Naive B cell (primary cell): ENCODE measurements around the gene CMIP. TPM values are rescaled to one million over a fixed set of nuclear protein-coding genes. Genes with fewer than 3 reads are reported as not detected.

Experiments used
- ATAC-seq, 2 donors: fragments of 150-1000 bp; cut with Tn5 transposase; 2 replicates each; pipeline ENCODE4 v1.10.0; 2021; ENCODE audit warnings: low read depth in 2 of 2, mild to moderate bottlenecking in 2 of 2, moderate library complexity in 2 of 2
- DNase-seq: peaks from one replicate; pipeline ENCODE4 v3.0.0; 2022
- H3K27ac Mint-ChIP-seq, 6 donors: one replicate each; pipeline ENCODE4 v1.8.0; 2020 to 2022; ENCODE audit warnings: mild to moderate bottlenecking in 6 of 6, mixed read lengths in 6 of 6, moderate library complexity in 5 of 6, inconsistent platforms in 2 of 6
- H3K27me3 Mint-ChIP-seq, 3 donors: one replicate each; pipeline ENCODE4 v1.8.0; 2021 to 2022; ENCODE audit warnings: mixed read lengths in 3 of 3, mild to moderate bottlenecking in 1 of 3
- H3K36me3 Mint-ChIP-seq, 2 donors: one replicate each; pipeline ENCODE4 v1.8.0; 2020 to 2022; ENCODE audit warnings: mixed read lengths in 2 of 2, inconsistent platforms in 1 of 2, mild to moderate bottlenecking in 1 of 2
- H3K4me1 Mint-ChIP-seq, 3 donors: one replicate each; pipeline ENCODE4 v1.8.0; 2020 to 2022; ENCODE audit warnings: mixed read lengths in 3 of 3, inconsistent platforms in 1 of 3, mild to moderate bottlenecking in 1 of 3, moderate library complexity in 1 of 3
- H3K4me3 Mint-ChIP-seq, 8 donors: one replicate each; pipeline ENCODE4 v1.8.0; 2020 to 2022; ENCODE audit warnings: mild to moderate bottlenecking in 8 of 8, mixed read lengths in 8 of 8, moderate library complexity in 8 of 8, inconsistent platforms in 2 of 8
- H3K9me3 Mint-ChIP-seq, 7 donors: one replicate each; pipeline ENCODE4 v1.8.0; 2020 to 2022; ENCODE audit warnings: mixed read lengths in 7 of 7, mild to moderate bottlenecking in 5 of 7, inconsistent platforms in 2 of 7, moderate library complexity in 1 of 7
- polyA plus RNA-seq, 6 donors: library from polyadenylated mRNA; unstranded; fragments of 300-500 nt; fragmentation: Illumina TruSeq; gene quantifications; one replicate each; pipeline ENCODE4 v1.2.3, GENCODE V29; 2021; ENCODE audit warnings: low read depth in 6 of 6

CMIP gene
- polyA plus RNA-seq, 6 donors from 2014 or later: 0.61 to 2.5 (median 1.3) TPM

GRCh38 chr16:81610144-81610842 is 165.7 kb downstream of the CMIP start:
- Mint-ChIP-seq H3K4me1 (peaks cover 26 to 45% (median 29%) of the 10 kb centered on the region in 3 donors), H3K27ac (peak overlapping the region in 4 of 6 donors; percentile 10 to 84 (median 70)), H3K9me3 (no peaks in the 10 kb centered on the region), H3K4me3 (peak overlapping the region in 1 of 8 donors; percentile 30), H3K27me3 (no peaks in the 10 kb centered on the region), H3K36me3 (peaks cover 0 to 5% of the 10 kb centered on the region in 2 donors)
- DNase-seq: no peak
- ATAC-seq: no peak

GRCh38 chr16:81610936-81611335 is 166.3 kb downstream of the CMIP start:
- Mint-ChIP-seq H3K36me3 (peaks cover 0 to 5% of the 10 kb centered on the region in 2 donors), H3K4me1 (peaks cover 23 to 39% (median 24%) of the 10 kb centered on the region in 3 donors), H3K27ac (peak overlapping the region in 2 of 6 donors; percentile 10 to 55), H3K4me3 (no peak overlapping the region), H3K27me3 (no peaks in the 10 kb centered on the region), H3K9me3 (no peaks in the 10 kb centered on the region)
- ATAC-seq (no peak), DNase-seq (no peak)

DNA sequence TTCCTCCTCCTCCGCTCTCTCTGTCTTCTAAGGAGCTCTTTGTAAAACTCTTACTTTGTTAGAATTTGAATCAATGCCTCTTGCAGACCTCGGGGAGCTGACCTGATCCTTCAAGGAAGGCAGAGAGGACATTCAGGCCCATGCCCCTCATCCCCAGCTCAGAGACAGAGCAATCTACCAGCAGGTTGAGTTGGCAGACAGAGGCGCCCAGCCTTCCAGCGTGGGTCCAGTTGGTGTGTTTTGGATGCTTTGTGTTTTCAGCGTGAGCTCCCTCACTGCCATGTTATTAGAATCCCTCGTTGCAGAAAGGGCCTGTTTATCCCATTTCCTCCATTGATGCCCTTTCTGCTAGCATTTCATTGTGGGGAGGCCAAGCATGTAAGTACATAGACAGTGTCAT is 167.1 kb downstream of the CMIP start:
- ATAC-seq (no peak), DNase-seq (no peak)
- no peak overlapping the region for H3K4me3 Mint-ChIP-seq
- H3K27me3 Mint-ChIP-seq: no peaks in the 10 kb centered on the region
- peaks cover 0 to 5% of the 10 kb centered on the region in 2 donors for H3K36me3 Mint-ChIP-seq
- no peaks in the 10 kb centered on the region for H3K9me3 Mint-ChIP-seq
- peak overlapping the region in 2 of 6 donors; percentile 39 to 75 for H3K27ac Mint-ChIP-seq
- H3K4me1 Mint-ChIP-seq: peaks cover 22 to 39% (median 23%) of the 10 kb centered on the region in 3 donors

- H3K27me3 Mint-ChIP-seq: no peaks in the 10 kb centered on the region
- H3K36me3 Mint-ChIP-seq: peaks cover 0 to 5% of the 10 kb centered on the region in 2 donors
- peaks cover 22 to 41% (median 23%) of the 10 kb centered on the region in 3 donors for H3K4me1 Mint-ChIP-seq
- H3K4me3 Mint-ChIP-seq: no peak overlapping the region
- no peak for DNase-seq
- no peak for ATAC-seq
- H3K9me3 Mint-ChIP-seq: no peaks in the 10 kb centered on the region
- H3K27ac Mint-ChIP-seq: no peak overlapping the region
Observed at GRCh38 chr16:81612351-81613163, 167.9 kb downstream of the CMIP start.

GRCh38 chr16:81614171-81614570 is 169.6 kb downstream of the CMIP start:
- no peak overlapping the region for H3K27ac Mint-ChIP-seq
- no peaks in the 10 kb centered on the region for H3K27me3 Mint-ChIP-seq
- ATAC-seq (no peak), DNase-seq (no peak)
- H3K4me3 Mint-ChIP-seq: no peak overlapping the region
- peaks cover 0 to 5% of the 10 kb centered on the region in 2 donors for H3K36me3 Mint-ChIP-seq
- H3K4me1 Mint-ChIP-seq: peaks cover 16 to 25% (median 18%) of the 10 kb centered on the region in 3 donors
- no peaks in the 10 kb centered on the region for H3K9me3 Mint-ChIP-seq

- ATAC-seq: no peak
- no peaks in the 10 kb centered on the region for H3K27me3 Mint-ChIP-seq
- H3K9me3 Mint-ChIP-seq: no peaks in the 10 kb centered on the region
- no peak overlapping the region for H3K27ac Mint-ChIP-seq
- peaks cover 10 to 19% (median 11%) of the 10 kb centered on the region in 3 donors for H3K4me1 Mint-ChIP-seq
- H3K4me3 Mint-ChIP-seq: no peak overlapping the region
- no peak for DNase-seq
- peaks cover 0 to under 1% of the 10 kb centered on the region in 2 donors for H3K36me3 Mint-ChIP-seq
Observed at GRCh38 chr16:81614654-81615359, 170.2 kb downstream of the CMIP start.

- no peaks in the 10 kb centered on the region for H3K9me3 Mint-ChIP-seq
- H3K4me3 Mint-ChIP-seq: no peak overlapping the region
- no peaks in the 10 kb centered on the region for H3K36me3 Mint-ChIP-seq
- peaks cover 10 to 21% (median 11%) of the 10 kb centered on the region in 3 donors for H3K4me1 Mint-ChIP-seq
- no peaks in the 10 kb centered on the region for H3K27me3 Mint-ChIP-seq
- no peak overlapping the region for H3K27ac Mint-ChIP-seq
- no peak for DNase-seq
- ATAC-seq: no peak
Observed at GRCh38 chr16:81615411-81615810, 170.8 kb downstream of the CMIP start.

GRCh38 chr16:81615833-81616232 is 171.2 kb downstream of the CMIP start:
- no peak for DNase-seq
- Mint-ChIP-seq H3K27ac (peak overlapping the region in 2 of 6 donors; percentile 12 to 71), H3K4me3 (no peak overlapping the region), H3K36me3 (no peaks in the 10 kb centered on the region), H3K4me1 (peaks cover 10 to 21% (median 11%) of the 10 kb centered on the region in 3 donors), H3K27me3 (no peaks in the 10 kb centered on the region), H3K9me3 (no peaks in the 10 kb centered on the region)
- ATAC-seq: no peak

- Mint-ChIP-seq H3K9me3 (no peaks in the 10 kb centered on the region), H3K27ac (peak overlapping the region; percentile 22 to 94 (median 80)), H3K36me3 (no peaks in the 10 kb centered on the region), H3K27me3 (no peaks in the 10 kb centered on the region), H3K4me1 (peaks cover 8 to 19% (median 9%) of the 10 kb centered on the region in 3 donors), H3K4me3 (peak overlapping the region in 3 of 8 donors; percentile 10 to 49 (median 27))
- ATAC-seq (peak; percentile 88 to 92), DNase-seq (peak; percentile 30)
Observed at GRCh38 chr16:81616321-81617020, 171.9 kb downstream of the CMIP start.

DNA sequence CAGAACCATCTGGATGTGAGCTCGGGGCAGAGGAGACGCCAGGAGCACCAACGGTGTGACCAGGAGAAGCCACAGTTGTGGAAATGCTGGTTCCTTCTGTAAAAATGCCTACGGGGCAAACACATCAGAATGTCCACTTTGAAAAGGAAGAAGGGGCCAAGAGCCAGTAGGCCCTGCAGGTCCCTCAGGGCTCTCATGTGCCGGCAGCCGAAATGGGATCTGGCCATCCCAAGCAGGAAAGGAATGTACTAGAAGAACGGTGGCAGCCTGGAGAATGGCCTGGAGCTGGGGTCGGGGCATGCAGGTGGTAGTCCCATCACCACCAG is 172.4 kb downstream of the CMIP start:
- Mint-ChIP-seq H3K36me3 (no peaks in the 10 kb centered on the region), H3K4me3 (peak overlapping the region in 2 of 8 donors; percentile 27 to 49), H3K27me3 (no peaks in the 10 kb centered on the region), H3K27ac (peak overlapping the region in 3 of 6 donors; percentile 71 to 94 (median 91)), H3K9me3 (no peaks in the 10 kb centered on the region), H3K4me1 (peaks cover 5 to 14% (median 6%) of the 10 kb centered on the region in 3 donors)
- no peak for DNase-seq
- no peak for ATAC-seq

- Mint-ChIP-seq H3K27me3 (no peaks in the 10 kb centered on the region), H3K4me1 (peaks cover 5 to 13% (median 6%) of the 10 kb centered on the region in 3 donors), H3K9me3 (no peaks in the 10 kb centered on the region), H3K36me3 (no peaks in the 10 kb centered on the region), H3K27ac (peak overlapping the region in 2 of 6 donors; percentile 39 to 47), H3K4me3 (no peak overlapping the region)
- ATAC-seq: no peak
- DNase-seq: no peak
Observed at GRCh38 chr16:81618187-81618586, 173.6 kb downstream of the CMIP start.

- ATAC-seq (no peak), DNase-seq (no peak)
- Mint-ChIP-seq H3K9me3 (no peaks in the 10 kb centered on the region), H3K27ac (peak overlapping the region in 4 of 6 donors; percentile 11 to 47 (median 24)), H3K4me1 (peaks cover 5 to 17% (median 6%) of the 10 kb centered on the region in 3 donors), H3K4me3 (peak overlapping the region in 1 of 8 donors; percentile 61), H3K27me3 (no peaks in the 10 kb centered on the region), H3K36me3 (no peaks in the 10 kb centered on the region)
Observed at GRCh38 chr16:81618661-81619060, 174.1 kb downstream of the CMIP start.

DNA sequence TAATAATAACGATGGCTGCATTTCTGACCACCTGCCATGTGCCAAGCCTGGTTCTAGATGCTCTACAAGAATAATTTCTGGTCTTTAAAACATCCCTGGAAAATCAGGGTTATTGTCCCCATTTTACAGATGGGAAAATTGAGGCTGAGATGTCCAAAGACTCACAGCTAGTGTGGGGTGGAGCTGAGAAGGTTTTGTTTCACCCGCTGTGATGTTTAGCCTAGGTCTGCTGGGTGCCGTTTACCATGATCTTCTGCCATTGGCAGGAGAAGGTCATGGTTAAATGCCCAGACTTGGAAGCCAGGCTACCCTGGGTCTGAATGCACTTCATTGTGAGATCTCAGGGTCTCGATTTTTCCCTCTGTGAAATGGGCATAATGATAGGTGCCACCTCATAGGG is 175.4 kb downstream of the CMIP start:
- H3K27ac Mint-ChIP-seq: peak overlapping the region in 2 of 6 donors; percentile 44 to 73
- H3K36me3 Mint-ChIP-seq: no peaks in the 10 kb centered on the region
- no peak overlapping the region for H3K4me3 Mint-ChIP-seq
- no peaks in the 10 kb centered on the region for H3K9me3 Mint-ChIP-seq
- peaks cover 5 to 24% (median 16%) of the 10 kb centered on the region in 3 donors for H3K4me1 Mint-ChIP-seq
- DNase-seq (no peak), ATAC-seq (no peak)
- no peaks in the 10 kb centered on the region for H3K27me3 Mint-ChIP-seq
